ENCODE measurements around the gene NKX1-1.

DNA sequence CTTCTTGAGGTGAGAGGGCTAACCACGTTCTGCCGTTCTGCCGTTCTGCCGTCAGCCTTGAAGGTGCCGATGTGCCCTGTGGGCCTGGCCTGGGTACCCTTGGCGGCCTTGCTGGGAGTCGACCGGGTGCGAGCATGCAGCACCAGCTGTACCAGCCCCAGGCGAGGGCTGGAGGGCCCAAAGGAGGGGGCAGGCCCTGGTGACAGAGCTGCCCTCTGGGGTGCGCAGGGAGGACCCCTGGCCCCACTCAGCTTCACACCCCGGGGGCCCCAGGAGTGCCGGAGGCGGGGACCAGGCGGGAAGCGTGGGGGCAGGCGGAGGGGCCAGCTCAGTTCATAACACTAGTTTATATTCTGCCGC lies 37.2 kb downstream of the NKX1-1 start:
- TF ChIP-seq CTCF (IDR thresholded peaks at IDR 0.05), result no peak
- no peak for TF ChIP-seq POLR2A (IDR thresholded peaks at IDR 0.05)
